ENCODE results near the gene RPL27. TPM values are rescaled to one million over a fixed set of nuclear protein-coding genes. Genes with fewer than 3 reads are reported as not detected.

The RPL27 gene
- total RNA-seq, 2 donors from 2014 or later = 551 to 1,071 TPM

GRCh38 chr17:43024407-43025289 is 26.4 kb downstream of the RPL27 start, which contains the start of gene RND2:
RND2 (plus strand) TSS chr17:43025231; CDS start chr17:43025348, 117 bp downstream.
- Histone ChIP-seq H3K9me3 (no peaks in the 10 kb centered on the region), H3K27me3 (no peaks in the 10 kb centered on the region), H3K4me3 (peak within 1 kb of the TSS; percentile 43 to 65), H3K27ac (peak within 1 kb of the TSS; percentile 72 to 73), H3K36me3 (no peaks in the 10 kb centered on the region), H3K4me1 (peaks cover 0 to 33% of the 10 kb centered on the region in 2 donors)
- peak; percentile 93 for DNase-seq (ENCODE audit: low spot score)
- TF ChIP-seq, protein P1, sequence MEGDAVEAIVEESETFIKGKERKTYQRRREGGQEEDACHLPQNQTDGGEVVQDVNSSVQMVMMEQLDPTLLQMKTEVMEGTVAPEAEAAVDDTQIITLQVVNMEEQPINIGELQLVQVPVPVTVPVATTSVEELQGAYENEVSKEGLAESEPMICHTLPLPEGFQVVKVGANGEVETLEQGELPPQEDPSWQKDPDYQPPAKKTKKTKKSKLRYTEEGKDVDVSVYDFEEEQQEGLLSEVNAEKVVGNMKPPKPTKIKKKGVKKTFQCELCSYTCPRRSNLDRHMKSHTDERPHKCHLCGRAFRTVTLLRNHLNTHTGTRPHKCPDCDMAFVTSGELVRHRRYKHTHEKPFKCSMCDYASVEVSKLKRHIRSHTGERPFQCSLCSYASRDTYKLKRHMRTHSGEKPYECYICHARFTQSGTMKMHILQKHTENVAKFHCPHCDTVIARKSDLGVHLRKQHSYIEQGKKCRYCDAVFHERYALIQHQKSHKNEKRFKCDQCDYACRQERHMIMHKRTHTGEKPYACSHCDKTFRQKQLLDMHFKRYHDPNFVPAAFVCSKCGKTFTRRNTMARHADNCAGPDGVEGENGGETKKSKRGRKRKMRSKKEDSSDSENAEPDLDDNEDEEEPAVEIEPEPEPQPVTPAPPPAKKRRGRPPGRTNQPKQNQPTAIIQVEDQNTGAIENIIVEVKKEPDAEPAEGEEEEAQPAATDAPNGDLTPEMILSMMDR (IDR thresholded peaks at IDR 0.05) = peak; percentile 62 to 81

DNA sequence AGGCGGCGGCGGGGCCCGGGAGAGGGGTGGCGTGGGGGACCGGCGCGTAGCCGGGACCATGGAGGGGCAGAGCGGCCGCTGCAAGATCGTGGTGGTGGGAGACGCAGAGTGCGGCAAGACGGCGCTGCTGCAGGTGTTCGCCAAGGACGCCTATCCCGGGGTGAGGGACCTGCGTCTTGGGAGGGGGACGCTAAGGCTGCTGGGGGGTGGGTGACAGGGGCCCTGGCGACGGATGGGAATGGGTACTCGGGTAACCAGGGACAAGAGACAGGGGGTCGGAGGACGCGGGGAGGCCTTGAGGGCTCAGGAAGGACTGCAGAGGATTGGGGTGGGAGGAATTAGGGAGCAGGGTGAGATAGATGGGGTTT is 27.1 kb downstream of the RPL27 start:
- Histone ChIP-seq H3K4me3 (peak overlapping the region; percentile 43 to 65), H3K9me3 (no peaks in the 10 kb centered on the region), H3K27ac (peak overlapping the region; percentile 31 to 45), H3K36me3 (no peaks in the 10 kb centered on the region), H3K4me1 (peaks cover 0 to 27% of the 10 kb centered on the region in 2 donors), H3K27me3 (no peaks in the 10 kb centered on the region)
- no peak for DNase-seq (ENCODE audit: low spot score)
- TF ChIP-seq, protein P1 (IDR thresholded peaks at IDR 0.05) = no peak

GRCh38 chr17:43025766-43026537 is 27.7 kb downstream of the RPL27 start:
- TF ChIP-seq, protein P1 (IDR thresholded peaks at IDR 0.05) = no peak
- Histone ChIP-seq H3K4me1 (peaks cover 0 to 20% of the 10 kb centered on the region in 2 donors), H3K4me3 (peak overlapping the region in 1 of 2 donors; percentile 65), H3K27me3 (no peaks in the 10 kb centered on the region), H3K9me3 (no peaks in the 10 kb centered on the region), H3K36me3 (no peaks in the 10 kb centered on the region), H3K27ac (peak overlapping the region in 1 of 2 donors; percentile 31)
- no peak for DNase-seq (ENCODE audit: low spot score)

GRCh38 chr17:43026595-43026994 is 28.4 kb downstream of the RPL27 start:
- Histone ChIP-seq H3K27me3 (no peaks in the 10 kb centered on the region), H3K4me1 (peaks cover 0 to 19% of the 10 kb centered on the region in 2 donors), H3K36me3 (no peaks in the 10 kb centered on the region), H3K4me3 (no peak overlapping the region), H3K9me3 (no peaks in the 10 kb centered on the region), H3K27ac (no peak overlapping the region)
- TF ChIP-seq, protein P1 (IDR thresholded peaks at IDR 0.05) = no peak
- no peak for DNase-seq (ENCODE audit: low spot score)

DNA sequence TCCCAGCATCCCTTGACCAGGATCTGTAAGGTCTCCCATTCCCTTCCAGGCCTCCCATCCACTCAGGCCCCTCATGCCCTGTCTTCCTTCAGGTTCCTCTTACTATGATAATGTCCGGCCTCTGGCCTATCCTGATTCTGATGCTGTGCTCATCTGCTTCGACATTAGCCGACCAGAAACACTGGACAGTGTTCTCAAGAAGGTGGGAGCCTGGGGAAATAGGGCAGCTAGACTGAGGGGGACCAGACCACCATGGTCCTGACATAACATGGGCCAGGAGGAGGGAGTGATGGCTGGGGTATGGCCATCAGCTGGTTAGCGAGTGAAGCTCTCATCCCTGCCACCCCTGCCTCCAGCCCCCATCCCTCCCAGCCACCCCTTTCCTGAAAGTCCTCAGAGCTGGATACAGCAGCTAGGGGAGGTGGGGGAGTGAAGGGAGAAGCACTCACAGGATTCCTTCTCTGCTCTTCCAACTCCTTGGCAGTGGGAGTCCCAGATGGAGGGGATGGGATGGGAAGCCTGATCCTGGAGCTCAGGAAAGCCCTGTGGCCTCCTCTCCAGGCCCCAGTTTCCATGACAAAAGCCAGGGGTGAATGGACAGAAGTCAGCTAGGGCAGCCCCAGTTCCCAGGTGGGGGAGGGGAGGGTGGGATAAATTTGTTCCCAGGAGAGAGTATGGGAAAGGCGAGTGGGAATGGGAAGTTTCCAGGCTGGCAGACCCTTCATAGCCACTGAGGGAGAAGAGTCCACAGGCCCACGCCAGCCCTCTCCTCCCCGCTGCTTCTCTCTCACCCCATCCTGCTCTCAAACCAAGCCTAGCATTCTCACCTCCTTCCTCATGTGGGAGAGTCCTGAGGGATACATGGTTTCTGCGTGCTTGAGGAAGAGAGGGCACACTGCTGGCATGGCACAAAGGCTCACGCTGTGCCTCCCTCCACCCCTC is 29.1 kb downstream of the RPL27 start:
- Histone ChIP-seq H3K4me3 (no peak overlapping the region), H3K27me3 (no peaks in the 10 kb centered on the region), H3K27ac (no peak overlapping the region), H3K9me3 (no peaks in the 10 kb centered on the region), H3K36me3 (no peaks in the 10 kb centered on the region), H3K4me1 (peaks cover 0 to 18% of the 10 kb centered on the region in 2 donors)
- DNase-seq (ENCODE audit: low spot score) = no peak
- TF ChIP-seq, protein P1 (IDR thresholded peaks at IDR 0.05) = no peak

Data from right atrium auricular region (tissue), 2 donors.